ENCODE data around the gene SLC35A5. TPM values are rescaled to one million over a fixed set of nuclear protein-coding genes. Genes with fewer than 3 reads are reported as not detected.

The SLC35A5 gene
- total and polyA plus RNA-seq, 8 donors, result 4.6 to 67.7 (median 19.6) TPM

GRCh38 chr3:112615989-112616731 is 54.3 kb downstream of the SLC35A5 start:
- intact Hi-C loops (cut with DNase I; ENCODE audit: low total_unique reads), result no loop called here
- Histone ChIP-seq H3K4me1 (no peaks in the 10 kb centered on the region), H3K27me3 (no peaks in the 10 kb centered on the region), H3K36me3 (peaks cover 0 to 10% (median 0%) of the 10 kb centered on the region in 4 donors), H3K9me3 (no peaks in the 10 kb centered on the region), H3K27ac (no peak overlapping the region), H3K4me3 (no peak overlapping the region)
- DNase-seq, result no peak
- 71 to 76% (median 73%) methylated on average over 7 of the region's 7 CpGs for WGBS, 5 donors
- TF ChIP-seq POLR2A (IDR thresholded peaks at IDR 0.05), result no peak
- TF ChIP-seq, protein P1, sequence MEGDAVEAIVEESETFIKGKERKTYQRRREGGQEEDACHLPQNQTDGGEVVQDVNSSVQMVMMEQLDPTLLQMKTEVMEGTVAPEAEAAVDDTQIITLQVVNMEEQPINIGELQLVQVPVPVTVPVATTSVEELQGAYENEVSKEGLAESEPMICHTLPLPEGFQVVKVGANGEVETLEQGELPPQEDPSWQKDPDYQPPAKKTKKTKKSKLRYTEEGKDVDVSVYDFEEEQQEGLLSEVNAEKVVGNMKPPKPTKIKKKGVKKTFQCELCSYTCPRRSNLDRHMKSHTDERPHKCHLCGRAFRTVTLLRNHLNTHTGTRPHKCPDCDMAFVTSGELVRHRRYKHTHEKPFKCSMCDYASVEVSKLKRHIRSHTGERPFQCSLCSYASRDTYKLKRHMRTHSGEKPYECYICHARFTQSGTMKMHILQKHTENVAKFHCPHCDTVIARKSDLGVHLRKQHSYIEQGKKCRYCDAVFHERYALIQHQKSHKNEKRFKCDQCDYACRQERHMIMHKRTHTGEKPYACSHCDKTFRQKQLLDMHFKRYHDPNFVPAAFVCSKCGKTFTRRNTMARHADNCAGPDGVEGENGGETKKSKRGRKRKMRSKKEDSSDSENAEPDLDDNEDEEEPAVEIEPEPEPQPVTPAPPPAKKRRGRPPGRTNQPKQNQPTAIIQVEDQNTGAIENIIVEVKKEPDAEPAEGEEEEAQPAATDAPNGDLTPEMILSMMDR (IDR thresholded peaks at IDR 0.05), result no peak
- TF ChIP-seq EP300 (IDR thresholded peaks at IDR 0.05), result no peak
- TF ChIP-seq POLR2AphosphoS5 (IDR thresholded peaks at IDR 0.05), result no peak

DNA sequence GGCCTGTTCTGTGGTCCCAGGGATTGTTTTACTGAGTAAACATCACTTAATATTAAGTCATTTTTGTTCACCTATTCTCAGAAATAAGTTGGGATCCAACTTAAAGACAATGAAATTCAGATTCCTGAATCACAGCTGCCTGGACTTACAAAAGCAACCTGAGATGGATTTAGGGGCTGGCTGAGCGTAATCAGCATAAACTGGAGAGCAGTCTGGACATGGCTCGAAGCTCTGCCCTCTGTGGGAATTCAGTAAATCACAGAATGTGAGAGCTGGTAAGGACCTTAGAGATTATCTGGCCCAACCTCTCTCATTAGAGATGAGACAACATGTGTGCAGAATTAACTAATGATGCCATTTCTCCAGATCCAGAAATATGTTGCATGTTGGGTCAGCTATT is 55.4 kb downstream of the SLC35A5 start:
- no peak for DNase-seq
- WGBS, 5 donors, result 91 to 96% (median 94%) methylated on average over 2 of the region's 2 CpGs
- Histone ChIP-seq H3K27ac (no peak overlapping the region), H3K4me1 (no peaks in the 10 kb centered on the region), H3K27me3 (no peaks in the 10 kb centered on the region), H3K4me3 (no peak overlapping the region), H3K9me3 (no peaks in the 10 kb centered on the region), H3K36me3 (peaks cover 0 to 10% (median 0%) of the 10 kb centered on the region in 4 donors)
- TF ChIP-seq, protein P1 (IDR thresholded peaks at IDR 0.05), result no peak
- TF ChIP-seq EP300 (IDR thresholded peaks at IDR 0.05) (no peak), POLR2AphosphoS5 (IDR thresholded peaks at IDR 0.05) (no peak), POLR2A (IDR thresholded peaks at IDR 0.05) (no peak)
- intact Hi-C loops (cut with DNase I; ENCODE audit: low total_unique reads), result no loop called here

- H3K9me3 ChIP-seq, result no peaks in the 10 kb centered on the region
- H3K36me3 ChIP-seq, result peaks cover 0 to 10% (median 0%) of the 10 kb centered on the region in 4 donors
- 69 to 88% (median 87%) methylated on average over 2 of the region's 2 CpGs for WGBS, 5 donors
- no peak overlapping the region for H3K27ac ChIP-seq
- peaks cover 0 to 10% (median 0%) of the 10 kb centered on the region in 4 donors for H3K4me1 ChIP-seq
- no peak overlapping the region for H3K4me3 ChIP-seq
- TF ChIP-seq POLR2A (IDR thresholded peaks at IDR 0.05), result no peak
- TF ChIP-seq POLR2AphosphoS5 (IDR thresholded peaks at IDR 0.05), result no peak
- no peak for TF ChIP-seq EP300 (IDR thresholded peaks at IDR 0.05)
- TF ChIP-seq, protein P1 (IDR thresholded peaks at IDR 0.05), result no peak
- H3K27me3 ChIP-seq, result no peaks in the 10 kb centered on the region
- intact Hi-C loops (cut with DNase I; ENCODE audit: low total_unique reads), result no loop called here
- DNase-seq, result no peak
Observed at GRCh38 chr3:112619295-112619694, 57.5 kb downstream of the SLC35A5 start.

- intact Hi-C loops (cut with DNase I; ENCODE audit: low total_unique reads), result no loop called here
- no peak overlapping the region for H3K27ac ChIP-seq
- H3K9me3 ChIP-seq, result no peaks in the 10 kb centered on the region
- H3K27me3 ChIP-seq, result no peaks in the 10 kb centered on the region
- no peak for TF ChIP-seq POLR2A (IDR thresholded peaks at IDR 0.05)
- no peak for TF ChIP-seq EP300 (IDR thresholded peaks at IDR 0.05)
- TF ChIP-seq, protein P1 (IDR thresholded peaks at IDR 0.05), result no peak
- no peak for TF ChIP-seq POLR2AphosphoS5 (IDR thresholded peaks at IDR 0.05)
- peaks cover 0 to 20% (median 5%) of the 10 kb centered on the region in 4 donors for H3K4me1 ChIP-seq
- no peaks in the 10 kb centered on the region for H3K36me3 ChIP-seq
- WGBS, 5 donors, result 83 to 96% (median 91%) methylated on average over 5 of the region's 5 CpGs
- no peak overlapping the region for H3K4me3 ChIP-seq
- DNase-seq, result no peak
Observed at GRCh38 chr3:112623213-112623612, 61.4 kb downstream of the SLC35A5 start.

Measured in stomach (tissue), 9 donors.